HG03378 (cell line): Measurements from ENCODE around the gene GPC6.

Source experiments
- ATAC-seq: cut with Tn5 transposase; IDR thresholded peaks from one replicate; pipeline ENCODE4 v1.9.1; 2021; ENCODE audit warnings: mild to moderate bottlenecking, moderate library complexity; ENCODE audit not compliant: unreplicated experiment

Gene GPC6

DNA sequence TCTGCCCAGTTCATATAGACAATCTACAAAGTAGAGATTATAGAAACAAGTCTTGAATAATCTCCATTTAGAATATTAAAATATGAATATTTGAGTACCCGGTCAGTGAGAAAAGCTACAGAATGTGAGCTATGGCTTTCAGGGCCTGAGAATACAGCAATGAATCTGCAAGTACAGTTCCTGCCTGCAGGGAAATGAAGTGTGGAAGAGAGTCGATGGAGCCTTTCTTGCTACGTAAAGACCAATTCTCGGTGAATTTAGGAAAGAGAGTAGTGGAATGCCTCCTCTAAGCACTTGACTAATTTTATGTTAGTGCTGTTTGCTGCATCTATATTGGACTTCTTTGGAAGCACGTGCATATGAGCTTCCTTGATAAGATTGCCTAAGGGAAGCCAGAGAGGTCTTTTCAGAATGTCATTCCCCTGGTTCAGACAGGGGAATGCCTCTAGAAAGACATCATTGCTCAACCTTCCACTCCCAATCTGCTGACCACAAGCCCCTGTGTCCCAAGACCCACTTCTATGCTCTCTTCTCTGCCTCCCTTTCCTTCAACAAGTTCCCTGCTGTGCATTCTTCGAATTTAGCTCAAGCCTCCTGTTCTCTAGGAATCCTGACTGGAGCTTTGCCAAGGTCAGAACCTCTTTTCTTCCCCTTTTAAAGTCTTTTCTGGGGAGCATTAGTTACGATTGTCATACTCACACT is 41.9 kb downstream of the GPC6 start:
- no peak for ATAC-seq

DNA sequence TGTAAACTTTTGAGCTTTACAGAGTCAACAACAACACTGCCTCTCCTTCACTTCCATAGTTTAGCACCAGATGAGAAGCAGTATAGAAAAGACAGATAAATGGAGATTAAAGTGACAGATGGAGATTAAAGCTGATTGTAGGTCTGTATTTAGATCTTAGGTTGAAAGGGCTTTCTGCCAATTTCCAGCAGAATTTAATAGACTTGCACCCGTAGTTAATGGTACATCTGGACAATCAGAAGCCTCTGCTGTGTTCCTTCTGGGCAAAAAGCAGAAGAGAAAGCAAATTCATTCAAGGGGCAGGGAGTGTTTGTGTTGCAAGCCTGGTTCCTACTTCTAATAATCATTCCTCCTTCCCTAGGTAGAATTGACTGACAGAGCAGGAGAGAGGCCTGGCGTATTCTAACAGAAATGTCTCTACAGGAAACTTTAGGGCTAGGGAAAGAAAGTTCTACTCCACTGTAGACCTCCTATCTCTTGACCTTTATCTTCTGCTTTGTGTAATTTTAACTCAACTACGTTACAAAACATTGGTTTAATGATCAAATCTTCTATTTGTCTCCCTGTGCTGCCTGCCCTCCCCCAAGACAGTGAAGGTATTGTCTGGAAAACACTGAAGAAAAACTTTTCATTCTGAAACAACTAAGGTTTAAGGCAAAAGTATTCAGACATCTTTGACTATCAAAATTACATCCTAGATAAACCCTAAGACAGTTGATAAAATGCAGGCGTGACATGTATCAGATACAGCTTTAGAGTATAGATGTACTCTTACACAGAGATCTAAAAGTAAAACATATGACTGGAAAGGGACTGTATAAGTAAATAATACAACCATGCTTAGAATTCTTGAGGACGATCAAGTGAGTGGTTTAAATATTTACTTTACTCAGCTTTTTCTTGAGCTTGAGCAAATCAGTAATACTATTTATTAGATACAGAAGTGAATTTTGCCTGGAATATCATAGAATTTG is 44.4 kb downstream of the GPC6 start:
- ATAC-seq = no peak

- ATAC-seq = no peak
Measured at GRCh38 chr13:93279982-93280381, 53.4 kb downstream of the GPC6 start.

DNA sequence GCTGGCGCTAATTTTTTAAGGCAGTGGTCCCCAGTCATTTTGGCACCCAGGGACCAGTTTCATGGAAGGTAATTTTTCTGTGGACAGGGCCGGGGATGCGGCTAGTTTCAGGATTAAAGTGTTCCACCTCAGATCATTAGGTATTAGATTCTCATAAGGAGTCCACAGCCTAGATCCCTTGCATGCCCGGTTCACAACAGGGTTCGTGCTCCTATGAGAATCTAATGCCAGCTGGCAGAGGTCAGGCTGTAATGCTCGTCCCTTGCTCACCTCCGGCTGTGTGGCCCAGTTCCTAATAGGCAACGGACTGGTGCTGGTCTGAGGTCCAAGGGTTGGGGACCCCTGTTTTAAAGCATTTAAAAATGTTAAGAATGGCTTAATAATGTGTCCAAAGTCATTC is 54.1 kb downstream of the GPC6 start:
- no peak for ATAC-seq

DNA sequence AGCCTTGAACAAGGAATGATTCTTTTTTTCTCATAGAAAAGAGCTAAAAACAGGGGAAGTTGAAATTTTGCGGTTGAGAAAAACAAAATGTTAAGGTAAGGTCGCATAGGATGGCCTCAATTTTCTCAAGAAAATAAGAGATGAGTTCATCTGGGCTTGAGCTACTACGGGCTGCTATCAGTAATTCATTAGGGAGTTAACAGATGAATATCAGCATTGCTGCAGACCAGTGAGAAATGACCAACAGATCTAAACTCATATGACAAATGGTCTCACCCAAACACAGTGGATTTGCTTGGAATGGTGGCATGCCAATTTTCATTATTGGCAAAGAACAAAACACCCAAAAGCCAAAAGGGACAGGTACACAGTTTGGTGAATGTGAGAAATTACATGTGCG is 56.6 kb downstream of the GPC6 start:
- no peak for ATAC-seq

DNA sequence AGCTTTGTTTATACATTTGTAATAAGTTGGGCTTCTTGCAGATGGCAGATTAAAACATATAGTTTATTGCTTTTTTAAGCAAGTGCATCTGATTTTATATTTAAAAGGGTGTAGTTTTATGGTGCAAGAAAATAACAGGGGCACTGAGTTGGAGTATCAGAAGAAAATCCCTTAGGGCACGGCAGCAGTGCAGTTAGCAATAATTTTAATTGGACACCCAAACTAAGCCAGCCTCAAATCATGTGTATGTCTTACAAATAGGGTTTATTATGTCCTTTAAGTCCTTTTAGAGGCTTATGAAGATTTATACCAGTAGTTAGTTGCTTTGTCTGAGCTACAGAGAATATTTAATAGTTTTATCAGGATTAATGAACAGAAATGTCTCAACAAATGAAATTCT is 57.5 kb downstream of the GPC6 start:
- ATAC-seq = no peak

GRCh38 chr13:93286047-93286446 is 59.4 kb downstream of the GPC6 start:
- ATAC-seq = no peak

DNA sequence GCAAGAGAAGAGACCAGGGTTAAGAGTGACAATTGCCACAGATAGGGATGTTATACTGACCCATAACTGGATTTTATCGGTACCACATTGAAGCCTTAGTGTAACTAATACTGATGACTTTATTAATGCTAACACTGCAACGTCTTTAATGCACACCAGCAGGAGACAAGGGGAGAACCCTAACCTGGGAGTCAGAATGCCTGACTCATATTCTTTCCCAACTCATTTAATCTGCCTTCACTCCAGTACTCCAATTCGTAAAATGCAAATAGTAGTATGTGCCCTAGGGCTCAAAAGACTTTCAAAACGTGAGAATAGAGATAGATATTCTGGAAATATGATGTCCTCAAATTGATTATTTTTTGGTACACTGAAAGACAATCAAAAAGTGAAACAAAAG is 62.4 kb downstream of the GPC6 start:
- no peak for ATAC-seq

DNA sequence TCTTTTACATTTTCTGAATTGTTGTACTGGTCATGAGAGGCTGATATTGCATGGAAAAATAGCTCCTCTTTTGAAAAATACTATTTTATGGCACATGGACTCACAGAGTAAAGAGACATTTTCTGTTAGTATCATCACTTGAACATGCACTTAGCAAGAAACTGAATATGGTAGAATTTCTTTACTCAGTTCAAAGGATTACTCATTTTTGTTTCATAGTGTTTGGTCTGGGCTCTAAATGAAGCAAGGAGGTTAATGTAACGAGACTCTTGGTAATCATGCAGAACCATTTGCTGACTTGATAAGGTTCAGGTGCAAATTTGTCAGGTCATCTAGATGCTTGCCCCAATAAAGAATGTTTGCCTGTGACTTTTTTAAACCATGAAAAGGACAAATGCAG is 63.2 kb downstream of the GPC6 start:
- no peak for ATAC-seq

- ATAC-seq = no peak
Measured at GRCh38 chr13:93290503-93290902, 63.9 kb downstream of the GPC6 start.

GRCh38 chr13:93292366-93292765 is 65.8 kb downstream of the GPC6 start:
- no peak for ATAC-seq

GRCh38 chr13:93293710-93294109 is 67.1 kb downstream of the GPC6 start:
- ATAC-seq = no peak

- ATAC-seq = no peak
Measured at GRCh38 chr13:93296584-93296983, 70.0 kb downstream of the GPC6 start.

- ATAC-seq = no peak
Measured at GRCh38 chr13:93298713-93299112, 72.1 kb downstream of the GPC6 start.

DNA sequence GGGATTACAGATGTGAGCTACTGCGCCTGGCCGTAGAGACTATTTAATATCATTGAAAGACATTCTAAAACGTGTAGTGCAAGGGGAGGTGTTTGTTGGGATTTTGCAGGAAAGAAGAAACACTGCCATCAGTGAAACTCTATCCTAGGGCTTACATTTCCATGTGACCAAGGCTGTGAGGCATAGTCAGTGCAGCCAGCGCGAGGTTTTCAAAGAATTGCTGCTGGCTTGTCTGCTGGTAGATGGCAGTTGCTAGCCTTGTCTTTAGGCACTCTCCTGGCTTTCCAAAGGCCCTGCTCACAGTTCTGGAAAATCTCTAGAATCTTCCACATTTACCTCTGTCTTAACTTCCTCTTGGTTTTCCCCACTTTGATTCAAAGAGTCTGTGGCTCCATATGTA is 77.5 kb downstream of the GPC6 start:
- ATAC-seq = no peak

GRCh38 chr13:93304868-93305613 is 78.4 kb downstream of the GPC6 start:
- ATAC-seq = no peak

DNA sequence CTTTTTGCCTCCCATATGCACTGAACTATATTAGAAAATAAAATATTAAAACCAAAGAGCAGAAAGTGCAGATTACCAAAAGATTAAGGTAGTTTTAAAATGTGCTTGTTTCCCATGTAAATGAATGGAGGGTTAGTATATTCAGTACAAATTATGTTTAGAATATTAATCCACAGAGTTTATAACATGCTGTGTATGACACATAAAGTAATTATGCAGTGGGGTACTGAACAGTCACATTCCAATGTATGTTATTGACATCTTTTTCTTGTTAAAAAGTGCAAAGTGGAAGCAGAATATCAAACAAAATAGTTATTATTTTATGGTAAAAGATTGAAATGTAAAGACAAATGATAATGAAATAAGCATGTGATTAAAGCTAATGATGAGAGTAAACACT is 79.3 kb downstream of the GPC6 start:
- ATAC-seq = no peak

DNA sequence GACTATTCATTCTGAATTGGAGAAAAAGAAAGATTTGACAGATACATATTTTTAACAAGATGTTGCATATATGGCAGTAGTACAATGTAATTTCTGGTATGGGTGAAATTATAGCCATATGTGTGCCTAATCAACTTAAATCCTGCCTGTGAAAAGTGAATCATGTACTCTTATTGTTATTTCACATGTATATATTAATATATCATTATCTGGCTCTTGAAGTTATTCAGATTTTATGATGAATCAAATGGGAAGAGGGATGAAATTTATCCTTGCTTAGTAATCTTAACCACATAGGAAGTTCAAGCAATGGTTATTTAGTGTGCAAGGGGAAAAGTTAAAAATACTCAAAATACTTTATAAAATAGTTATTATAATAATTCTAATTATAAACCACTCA is 80.5 kb downstream of the GPC6 start:
- no peak for ATAC-seq

GRCh38 chr13:93307651-93308050 is 81.0 kb downstream of the GPC6 start:
- ATAC-seq = no peak

- no peak for ATAC-seq
Measured at GRCh38 chr13:93309886-93310523, 83.4 kb downstream of the GPC6 start.

- no peak for ATAC-seq
Measured at GRCh38 chr13:93316841-93317240, 90.2 kb downstream of the GPC6 start.
